ENCODE results near the gene RBBP8. TPM values are rescaled to one million over a fixed set of nuclear protein-coding genes. Genes with fewer than 3 reads are reported as not detected.

RBBP8 gene
- total and polyA plus RNA-seq, 7 experiments from 2014 or later, result 0.59 to 55.8 (median 2.2) TPM

DNA sequence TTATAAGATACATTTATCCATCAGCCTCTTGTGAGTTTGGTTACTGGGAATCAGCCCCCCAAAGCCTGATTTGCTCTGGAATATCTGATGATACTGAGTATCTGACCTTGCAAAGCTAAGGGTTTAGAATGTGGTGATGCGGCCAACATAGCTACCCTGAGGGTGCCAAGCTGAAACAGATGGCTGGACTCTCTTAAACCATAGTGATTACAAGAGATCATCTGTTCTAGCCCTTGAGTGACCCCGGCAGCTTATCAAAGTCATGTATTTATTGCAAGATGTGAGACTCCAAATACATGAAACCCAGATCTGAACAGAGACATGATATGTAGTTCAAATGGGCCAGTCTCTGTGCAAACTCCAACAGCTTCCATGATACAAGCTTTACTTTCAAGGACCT lies 124.0 kb downstream of the RBBP8 start:
- Mint-ChIP-seq H3K4me1 (peaks cover 3 to 14% (median 9%) of the 10 kb centered on the region in 7 donors), H3K27me3 (peaks cover 0 to 43% (median 0%) of the 10 kb centered on the region in 5 donors), H3K27ac (peak overlapping the region in 1 of 9 donors; percentile 46), H3K36me3 (no peaks in the 10 kb centered on the region), H3K4me3 (no peak overlapping the region), H3K9me3 (peaks cover 0 to 4% (median 0%) of the 10 kb centered on the region in 11 donors)
- ChIA-PET POLR2A (no interaction called here), CTCF (no interaction called here)
- DNase-seq (no peak), ATAC-seq (no peak)
- no peaks in the 10 kb centered on the region for H3K4me1 ChIP-seq (ENCODE audit: control insufficient read depth in 2 of 2, insufficient read depth in 2 of 2, low read length in 2 of 2)
- H3K27me3 ChIP-seq (ENCODE audit: control insufficient read depth in 2 of 2, insufficient read depth in 2 of 2, low read length in 2 of 2), result no peaks in the 10 kb centered on the region
- no peaks in the 10 kb centered on the region for H3K36me3 ChIP-seq (ENCODE audit: control insufficient read depth in 2 of 3, insufficient read depth in 3 of 3, low read length in 3 of 3)
- no peaks in the 10 kb centered on the region for H3K9me3 ChIP-seq (ENCODE audit: control insufficient read depth in 2 of 3, low read length in 3 of 3)
- no peak overlapping the region for H3K4me3 ChIP-seq (ENCODE audit: low read length)
- intact Hi-C loops (cut with micrococcal nuclease), result no loop called here
- no peak overlapping the region for H3K27ac ChIP-seq (ENCODE audit: low read depth, low read length)

GRCh38 chr18:23058746-23059415 lies 125.8 kb downstream of the RBBP8 start:
- CTCF ChIA-PET, result interaction anchor here (0.6 to 0.7 kb wide), 2 partner anchors 404 to 1247 kb away, joined by 3 read pairs; no protein-coding TSS in a partner anchor
- Mint-ChIP-seq H3K27me3 (peaks cover 0 to 39% (median 0%) of the 10 kb centered on the region in 5 donors), H3K4me1 (peaks cover 0 to 11% (median 4%) of the 10 kb centered on the region in 7 donors), H3K9me3 (peaks cover 0 to 9% (median 6%) of the 10 kb centered on the region in 11 donors), H3K27ac (no peak overlapping the region), H3K4me3 (no peak overlapping the region), H3K36me3 (peaks cover 0 to 8% (median 7%) of the 10 kb centered on the region in 5 donors)
- DNase-seq (no peak), ATAC-seq (no peak)
- intact Hi-C loops (cut with micrococcal nuclease), result no loop called here
- POLR2A ChIA-PET, result no interaction called here
- Histone ChIP-seq H3K36me3 (ENCODE audit: control insufficient read depth in 2 of 3, insufficient read depth in 3 of 3, low read length in 3 of 3) (no peaks in the 10 kb centered on the region), H3K4me1 (ENCODE audit: control insufficient read depth in 2 of 2, insufficient read depth in 2 of 2, low read length in 2 of 2) (no peaks in the 10 kb centered on the region), H3K27ac (ENCODE audit: low read depth, low read length) (no peak overlapping the region), H3K27me3 (ENCODE audit: control insufficient read depth in 2 of 2, insufficient read depth in 2 of 2, low read length in 2 of 2) (no peaks in the 10 kb centered on the region), H3K4me3 (ENCODE audit: low read length) (no peak overlapping the region), H3K9me3 (ENCODE audit: control insufficient read depth in 2 of 3, low read length in 3 of 3) (no peaks in the 10 kb centered on the region)

DNA sequence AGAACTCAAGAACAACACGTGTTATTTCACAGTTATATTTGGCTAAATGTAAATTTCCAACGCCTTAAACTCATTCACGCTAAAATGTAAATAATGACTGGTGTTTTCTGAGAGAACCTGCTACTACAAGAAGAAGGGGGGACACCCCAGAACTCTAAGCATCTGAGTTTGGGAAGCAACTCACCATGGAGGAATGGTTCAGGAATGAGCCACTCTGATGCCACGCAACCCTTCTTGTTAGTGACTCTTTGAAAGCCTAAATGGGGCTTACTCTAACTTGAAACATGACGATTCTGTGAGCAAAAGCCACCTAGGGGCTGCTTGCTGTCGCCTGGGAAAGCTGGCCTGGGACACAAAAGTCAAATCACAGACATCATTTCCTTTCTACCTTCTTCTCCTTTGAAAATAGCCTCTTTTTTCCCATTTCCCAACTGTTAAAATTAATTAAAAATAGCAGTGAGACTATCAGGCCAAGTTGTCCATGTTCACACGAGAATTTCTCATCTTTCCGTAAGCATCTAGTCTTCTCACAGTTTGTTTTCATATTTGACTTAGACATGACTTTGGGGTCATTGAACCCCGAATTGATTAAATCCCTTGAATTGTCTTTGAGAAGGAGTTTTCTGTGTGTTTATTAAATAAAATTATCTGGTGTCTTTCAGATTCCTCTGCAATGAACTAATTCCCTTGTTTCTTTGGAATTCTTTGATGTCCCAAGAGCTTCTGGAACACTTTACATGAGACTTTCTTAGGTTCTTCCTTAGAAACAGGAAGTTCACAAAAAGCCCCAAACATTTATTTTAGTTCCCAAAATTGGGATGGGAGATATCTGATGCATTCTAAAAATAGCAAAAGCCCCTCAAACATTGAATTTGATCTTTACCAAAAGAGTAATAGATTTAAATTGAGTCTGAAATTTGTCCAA lies 126.7 kb downstream of the RBBP8 start:
- Mint-ChIP-seq H3K9me3 (peaks cover 0 to 9% (median 6%) of the 10 kb centered on the region in 11 donors), H3K4me1 (peaks cover 0 to 5% (median 0%) of the 10 kb centered on the region in 7 donors), H3K27me3 (peaks cover 0 to 38% (median 0%) of the 10 kb centered on the region in 5 donors), H3K27ac (no peak overlapping the region), H3K4me3 (no peak overlapping the region), H3K36me3 (peaks cover 0 to 8% (median 7%) of the 10 kb centered on the region in 5 donors)
- no peak overlapping the region for H3K27ac ChIP-seq (ENCODE audit: low read depth, low read length)
- no peaks in the 10 kb centered on the region for H3K36me3 ChIP-seq (ENCODE audit: control insufficient read depth in 2 of 3, insufficient read depth in 3 of 3, low read length in 3 of 3)
- no peaks in the 10 kb centered on the region for H3K27me3 ChIP-seq (ENCODE audit: control insufficient read depth in 2 of 2, insufficient read depth in 2 of 2, low read length in 2 of 2)
- ChIA-PET POLR2A (interaction anchor here (0.5 kb wide), 1 partner anchor 227 kb away, joined by 3 read pairs; no protein-coding TSS in a partner anchor), CTCF (no interaction called here)
- DNase-seq (no peak), ATAC-seq (no peak)
- no peak overlapping the region for H3K4me3 ChIP-seq (ENCODE audit: low read length)
- no peaks in the 10 kb centered on the region for H3K9me3 ChIP-seq (ENCODE audit: control insufficient read depth in 2 of 3, low read length in 3 of 3)
- intact Hi-C loops (cut with micrococcal nuclease), result loop anchor here in 1 of 2 donors (10.0 kb wide), 1 partner anchor 955 kb away; the partner anchor contains the start of gene TTC39C
- no peaks in the 10 kb centered on the region for H3K4me1 ChIP-seq (ENCODE audit: control insufficient read depth in 2 of 2, insufficient read depth in 2 of 2, low read length in 2 of 2)

- Mint-ChIP-seq H3K9me3 (peaks cover 0 to 17% (median 8%) of the 10 kb centered on the region in 11 donors), H3K27me3 (peaks cover 0 to 27% (median 0%) of the 10 kb centered on the region in 5 donors), H3K4me3 (no peak overlapping the region), H3K36me3 (peaks cover 0 to 13% (median 9%) of the 10 kb centered on the region in 5 donors), H3K4me1 (peaks cover 1 to 10% (median 7%) of the 10 kb centered on the region in 7 donors), H3K27ac (no peak overlapping the region)
- Histone ChIP-seq H3K9me3 (ENCODE audit: control insufficient read depth in 2 of 3, low read length in 3 of 3) (no peaks in the 10 kb centered on the region), H3K27me3 (ENCODE audit: control insufficient read depth in 2 of 2, insufficient read depth in 2 of 2, low read length in 2 of 2) (no peaks in the 10 kb centered on the region), H3K4me1 (ENCODE audit: control insufficient read depth in 2 of 2, insufficient read depth in 2 of 2, low read length in 2 of 2) (no peaks in the 10 kb centered on the region), H3K36me3 (ENCODE audit: control insufficient read depth in 2 of 3, insufficient read depth in 3 of 3, low read length in 3 of 3) (no peaks in the 10 kb centered on the region), H3K4me3 (ENCODE audit: low read length) (no peak overlapping the region), H3K27ac (ENCODE audit: low read depth, low read length) (no peak overlapping the region)
- CTCF ChIA-PET, result no interaction called here
- POLR2A ChIA-PET, result no interaction called here
- no peak for DNase-seq
- intact Hi-C loops (cut with micrococcal nuclease), result loop anchor here in 1 of 2 donors (10.0 kb wide), 1 partner anchor 953 kb away; the partner anchor contains the start of gene TTC39C
- ATAC-seq, result no peak
These were observed 128.9 kb downstream of the RBBP8 start for GRCh38 chr18:23062011-23062410.

DNA sequence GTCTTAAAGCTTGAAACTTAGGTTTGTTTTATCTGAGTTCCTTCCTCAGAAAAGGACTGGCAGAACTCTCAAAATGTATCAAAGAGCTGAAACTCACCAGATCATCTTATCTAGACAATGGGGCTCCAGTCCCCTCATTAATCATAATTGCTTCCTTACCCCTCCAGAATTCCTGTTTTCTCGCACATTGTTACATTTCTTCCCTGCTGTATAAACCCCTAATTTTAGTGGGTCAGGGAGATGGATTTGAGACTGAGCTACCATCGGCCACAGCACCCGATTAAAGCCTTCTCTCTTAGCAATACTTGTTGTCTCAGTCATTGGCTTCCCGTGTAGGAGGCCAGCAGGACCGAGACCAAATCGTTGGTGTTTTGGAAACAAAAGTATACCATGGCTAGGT lies 130.4 kb downstream of the RBBP8 start:
- Mint-ChIP-seq H3K9me3 (peaks cover 0 to 25% (median 11%) of the 10 kb centered on the region in 11 donors), H3K36me3 (peaks cover 0 to 20% (median 13%) of the 10 kb centered on the region in 5 donors), H3K27me3 (peaks cover 0 to 16% (median 0%) of the 10 kb centered on the region in 5 donors), H3K27ac (no peak overlapping the region), H3K4me3 (no peak overlapping the region), H3K4me1 (peaks cover 10 to 25% (median 15%) of the 10 kb centered on the region in 7 donors)
- H3K9me3 ChIP-seq (ENCODE audit: control insufficient read depth in 2 of 3, low read length in 3 of 3), result no peaks in the 10 kb centered on the region
- H3K36me3 ChIP-seq (ENCODE audit: control insufficient read depth in 2 of 3, insufficient read depth in 3 of 3, low read length in 3 of 3), result no peaks in the 10 kb centered on the region
- ATAC-seq, result no peak
- intact Hi-C loops (cut with micrococcal nuclease), result loop anchor here in 1 of 2 donors (10.0 kb wide), 1 partner anchor 951 kb away; the partner anchor contains the start of gene TTC39C
- H3K4me3 ChIP-seq (ENCODE audit: low read length), result no peak overlapping the region
- CTCF ChIA-PET, result interaction anchor here (1.0 kb wide), 1 partner anchor 316 kb away, joined by 6 read pairs; no protein-coding TSS in a partner anchor
- H3K27ac ChIP-seq (ENCODE audit: low read depth, low read length), result no peak overlapping the region
- no peak for DNase-seq
- no peaks in the 10 kb centered on the region for H3K27me3 ChIP-seq (ENCODE audit: control insufficient read depth in 2 of 2, insufficient read depth in 2 of 2, low read length in 2 of 2)
- peaks cover 0 to 6% of the 10 kb centered on the region in 2 donors for H3K4me1 ChIP-seq (ENCODE audit: control insufficient read depth in 2 of 2, insufficient read depth in 2 of 2, low read length in 2 of 2)
- POLR2A ChIA-PET, result interaction anchor here (0.7 kb wide), 1 partner anchor 13 kb away, joined by 3 read pairs; no protein-coding TSS in a partner anchor

GRCh38 chr18:23065234-23065806 lies 132.2 kb downstream of the RBBP8 start:
- peaks cover 0 to 3% (median 0%) of the 10 kb centered on the region in 5 donors for H3K27me3 Mint-ChIP-seq
- Histone ChIP-seq H3K27me3 (ENCODE audit: control insufficient read depth in 2 of 2, insufficient read depth in 2 of 2, low read length in 2 of 2) (no peaks in the 10 kb centered on the region), H3K4me1 (ENCODE audit: control insufficient read depth in 2 of 2, insufficient read depth in 2 of 2, low read length in 2 of 2) (peaks cover 18 to 24% of the 10 kb centered on the region in 2 donors), H3K9me3 (ENCODE audit: control insufficient read depth in 2 of 3, low read length in 3 of 3) (no peaks in the 10 kb centered on the region), H3K27ac (ENCODE audit: low read depth, low read length) (no peak overlapping the region), H3K4me3 (ENCODE audit: low read length) (no peak overlapping the region), H3K36me3 (ENCODE audit: control insufficient read depth in 2 of 3, insufficient read depth in 3 of 3, low read length in 3 of 3) (no peaks in the 10 kb centered on the region)
- no peak overlapping the region for H3K27ac Mint-ChIP-seq
- intact Hi-C loops (cut with micrococcal nuclease), result loop anchor here in 1 of 2 donors (10.0 kb wide), 1 partner anchor 949 kb away; the partner anchor contains the start of gene TTC39C
- CTCF ChIA-PET, result no interaction called here
- H3K4me3 Mint-ChIP-seq, result no peak overlapping the region
- POLR2A ChIA-PET, result interaction anchor here (0.7 kb wide), 1 partner anchor 372 kb away, joined by 3 read pairs; a partner anchor contains a TSS
- DNase-seq (no peak), ATAC-seq (no peak)
- peaks cover 0 to 34% (median 11%) of the 10 kb centered on the region in 11 donors for H3K9me3 Mint-ChIP-seq
- peaks cover 0 to 33% (median 13%) of the 10 kb centered on the region in 5 donors for H3K36me3 Mint-ChIP-seq
- peaks cover 21 to 43% (median 31%) of the 10 kb centered on the region in 7 donors for H3K4me1 Mint-ChIP-seq
